B cell (primary cell): ENCODE results near the gene CEP44.

Experiments used
- EZH2 ChIP-seq: IDR thresholded peaks from 2 replicates; pipeline ENCODE4 v1.6.1; 2012; ENCODE audit warnings: borderline replicate concordance, low read depth, mild to moderate bottlenecking, moderate library complexity, low read length; ENCODE audit not compliant: insufficient read depth, poor library complexity, severe bottlenecking
- TF ChIP-seq, protein P1 (sequence below): fragments of 200-600 bp; IDR thresholded peaks from one replicate; pipeline ENCODE4 v1.8.0; 2022; ENCODE audit warnings: antibody characterized with exemption, mild to moderate bottlenecking

DNA sequence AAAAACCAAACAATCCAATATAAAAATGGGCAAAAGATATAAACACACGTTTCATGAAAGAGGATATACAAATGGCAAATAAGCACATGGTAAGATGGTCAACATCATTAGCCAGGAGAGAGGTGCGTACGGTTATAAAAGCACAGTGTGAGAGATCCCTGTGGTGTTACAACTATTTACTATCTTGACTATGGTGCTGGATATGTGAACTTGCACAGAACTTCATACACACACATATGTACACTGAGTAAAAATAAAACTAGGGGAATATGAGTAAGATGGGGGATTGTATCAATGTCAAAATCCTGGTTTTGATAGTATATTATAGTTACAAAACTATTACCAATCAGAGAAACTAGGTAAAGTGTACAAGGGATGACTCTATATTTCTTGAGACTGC, 8.6 kb upstream of the CEP44 start:
- TF ChIP-seq, protein P1, sequence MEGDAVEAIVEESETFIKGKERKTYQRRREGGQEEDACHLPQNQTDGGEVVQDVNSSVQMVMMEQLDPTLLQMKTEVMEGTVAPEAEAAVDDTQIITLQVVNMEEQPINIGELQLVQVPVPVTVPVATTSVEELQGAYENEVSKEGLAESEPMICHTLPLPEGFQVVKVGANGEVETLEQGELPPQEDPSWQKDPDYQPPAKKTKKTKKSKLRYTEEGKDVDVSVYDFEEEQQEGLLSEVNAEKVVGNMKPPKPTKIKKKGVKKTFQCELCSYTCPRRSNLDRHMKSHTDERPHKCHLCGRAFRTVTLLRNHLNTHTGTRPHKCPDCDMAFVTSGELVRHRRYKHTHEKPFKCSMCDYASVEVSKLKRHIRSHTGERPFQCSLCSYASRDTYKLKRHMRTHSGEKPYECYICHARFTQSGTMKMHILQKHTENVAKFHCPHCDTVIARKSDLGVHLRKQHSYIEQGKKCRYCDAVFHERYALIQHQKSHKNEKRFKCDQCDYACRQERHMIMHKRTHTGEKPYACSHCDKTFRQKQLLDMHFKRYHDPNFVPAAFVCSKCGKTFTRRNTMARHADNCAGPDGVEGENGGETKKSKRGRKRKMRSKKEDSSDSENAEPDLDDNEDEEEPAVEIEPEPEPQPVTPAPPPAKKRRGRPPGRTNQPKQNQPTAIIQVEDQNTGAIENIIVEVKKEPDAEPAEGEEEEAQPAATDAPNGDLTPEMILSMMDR = no peak
- no peak for TF ChIP-seq EZH2
